Right hindlimb (tissue), 1 donor: ENCODE data around the gene C11orf21.

ENCODE experiments used
- DNase-seq: peaks from one replicate; pipeline ENCODE4 v3.0.0-alpha.2; 2018

C11orf21 gene

DNA sequence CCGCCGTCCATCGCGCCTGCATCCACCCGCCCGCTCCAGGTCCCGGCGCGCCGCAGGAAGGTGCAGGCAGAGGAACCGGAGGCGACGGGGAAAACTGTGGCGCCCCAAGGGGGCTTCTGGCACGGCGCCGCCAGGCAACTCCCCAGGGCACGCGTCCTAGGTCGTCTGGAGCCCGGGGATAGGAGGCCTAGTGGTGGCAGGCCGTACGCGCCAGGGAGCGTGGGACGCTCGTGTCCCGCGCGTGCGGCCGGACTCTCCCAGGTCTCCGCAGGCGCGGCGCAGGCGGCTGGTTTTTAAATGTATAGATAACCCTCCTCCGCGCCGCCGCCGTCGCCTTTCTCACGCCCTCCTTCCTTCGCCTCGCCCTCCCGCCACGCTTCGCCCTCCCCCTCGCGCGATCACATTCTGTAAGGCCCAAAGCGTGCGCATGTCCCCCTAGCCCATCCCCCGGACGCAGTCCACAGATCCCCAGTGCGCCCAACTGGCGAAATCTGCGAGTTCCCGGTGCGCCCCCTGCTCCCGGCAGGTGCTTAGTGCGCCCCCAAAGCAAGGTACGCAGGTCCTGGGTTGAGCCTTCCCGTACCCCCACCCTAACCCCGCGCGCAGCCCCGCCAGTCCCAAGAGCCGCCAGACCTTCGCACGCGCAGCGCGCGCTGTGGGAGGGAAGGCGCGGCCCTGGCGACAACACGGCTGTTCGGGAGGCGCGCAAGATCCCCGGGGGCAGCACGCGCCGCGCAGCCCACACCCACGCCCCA lies 31.2 kb downstream of the C11orf21 start, which contains the start of gene ASCL2:
ASCL2 (minus strand) TSS at position 267 of the 755 bp plus-strand sequence; CDS start at position 11, 256 bp downstream.
- no peak for DNase-seq

DNA sequence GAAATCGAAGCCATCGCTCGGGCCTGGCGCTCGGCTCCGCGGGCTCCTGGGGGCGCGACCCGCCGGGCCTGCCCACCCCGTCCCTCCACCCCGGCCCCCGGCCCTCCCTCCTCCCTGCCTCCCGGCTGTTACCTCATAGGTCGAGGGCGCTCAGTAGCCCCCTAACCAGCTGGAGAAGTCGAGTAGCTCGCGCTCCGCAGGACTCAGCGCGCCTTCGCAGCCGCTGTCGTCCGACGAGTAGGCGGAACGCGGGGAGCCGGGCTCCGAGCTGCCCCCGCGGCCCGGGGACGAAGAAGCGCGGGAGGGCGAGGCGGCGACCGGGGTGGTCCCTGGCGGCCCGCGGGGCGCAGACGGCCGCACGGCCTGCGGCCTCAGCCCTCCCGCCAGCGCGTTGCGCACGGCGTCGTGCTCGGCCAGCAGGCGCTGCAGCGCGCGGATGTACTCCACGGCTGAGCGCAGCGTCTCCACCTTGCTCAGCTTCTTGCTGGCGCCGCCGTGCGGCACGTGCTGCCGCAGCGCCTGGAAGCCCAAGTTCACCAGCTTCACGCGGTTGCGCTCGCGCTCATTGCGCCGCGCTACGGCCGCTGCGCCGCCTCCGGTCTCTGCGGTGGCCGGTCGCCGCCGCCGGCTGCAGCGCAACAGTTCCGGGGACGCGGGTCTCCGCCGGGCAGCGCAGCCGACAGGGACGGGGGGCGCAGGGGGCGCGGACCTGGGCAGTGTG lies 32.0 kb downstream of the C11orf21 start:
- peak; percentile 76 for DNase-seq

DNA sequence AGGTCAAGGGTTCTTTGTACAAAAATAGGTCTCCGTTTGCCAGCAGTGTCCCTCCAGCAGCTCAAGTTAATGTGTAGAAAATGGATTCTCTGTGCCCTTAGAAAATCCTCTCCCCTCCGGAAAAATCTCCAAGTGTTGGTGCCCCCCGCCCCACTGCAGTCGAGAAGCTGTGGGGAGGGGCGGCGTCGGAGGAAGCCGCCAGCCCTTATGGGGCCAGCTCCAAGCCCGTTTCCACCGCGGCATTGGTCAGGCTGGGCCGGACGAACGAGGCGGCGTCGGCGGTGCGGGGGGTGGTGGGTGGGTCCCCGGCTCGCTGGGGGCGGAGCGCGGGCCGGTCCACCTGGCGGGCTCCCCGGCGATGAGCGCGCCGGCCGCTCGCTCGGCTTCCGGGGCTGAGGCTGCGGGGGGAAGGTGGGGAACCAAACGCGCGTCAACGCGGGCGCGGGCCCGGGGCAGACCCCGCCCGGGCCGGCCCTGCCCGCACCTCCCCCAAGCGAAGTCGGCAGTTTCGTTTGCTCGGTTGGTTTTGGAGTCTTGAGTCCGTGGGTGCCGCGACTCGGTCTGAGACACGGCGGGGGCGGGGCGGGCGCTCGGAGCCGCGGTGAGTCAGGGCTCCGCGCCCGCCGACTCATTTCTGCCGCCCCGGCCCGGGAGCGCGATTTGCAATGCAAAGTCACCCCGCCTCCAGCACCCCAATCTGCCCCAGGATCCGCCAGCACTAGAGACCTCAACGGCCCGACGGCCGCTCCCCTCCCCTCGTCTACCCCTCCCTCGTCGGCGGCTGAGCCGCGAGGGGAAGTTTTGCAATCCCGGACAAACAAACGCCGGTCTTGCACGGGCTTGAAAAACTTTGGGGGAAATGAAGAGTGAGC lies 32.8 kb downstream of the C11orf21 start:
- no peak for DNase-seq

DNA sequence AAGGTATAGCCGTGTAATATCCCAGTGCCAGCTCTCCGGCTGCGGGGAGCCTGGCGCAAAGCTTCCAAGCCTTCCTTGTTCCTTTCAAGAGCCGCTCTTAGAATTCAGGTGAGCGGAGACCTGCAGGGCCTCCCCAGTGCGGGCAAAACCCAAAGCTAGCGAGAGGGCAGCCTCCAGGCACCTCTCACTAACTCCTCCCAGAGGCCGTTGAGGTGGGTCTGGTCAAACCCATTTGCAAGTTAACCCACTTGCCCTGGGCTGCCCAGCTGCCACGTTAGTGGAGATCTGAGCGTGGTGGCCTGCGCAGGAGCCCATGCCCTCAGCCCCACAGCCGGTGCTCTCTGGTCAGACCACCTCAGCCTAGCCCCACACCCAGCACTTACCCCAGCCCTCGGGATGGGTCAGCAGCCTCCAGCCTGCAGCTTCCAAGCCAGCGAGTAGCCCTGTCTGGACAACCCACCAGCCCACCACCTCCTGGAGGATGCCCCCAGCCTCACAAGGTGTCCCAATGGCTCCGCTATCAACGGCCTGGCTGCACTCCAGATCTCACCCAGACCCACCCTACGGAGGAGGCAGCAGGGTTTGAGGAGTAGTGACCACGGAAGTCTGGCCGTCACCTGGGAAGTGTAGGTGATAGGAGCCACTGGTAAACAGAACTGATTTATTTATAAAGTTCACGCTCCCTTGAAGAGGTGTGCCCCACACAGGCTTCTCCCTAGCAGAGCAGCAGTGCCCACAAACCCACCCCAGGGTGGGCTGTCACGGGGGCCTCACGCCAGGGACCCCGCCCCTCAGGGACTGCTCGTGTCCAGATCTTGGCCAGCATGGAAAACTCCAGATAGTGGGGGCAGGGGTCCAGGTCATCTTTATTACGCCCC lies 33.6 kb downstream of the C11orf21 start:
- DNase-seq: no peak

DNA sequence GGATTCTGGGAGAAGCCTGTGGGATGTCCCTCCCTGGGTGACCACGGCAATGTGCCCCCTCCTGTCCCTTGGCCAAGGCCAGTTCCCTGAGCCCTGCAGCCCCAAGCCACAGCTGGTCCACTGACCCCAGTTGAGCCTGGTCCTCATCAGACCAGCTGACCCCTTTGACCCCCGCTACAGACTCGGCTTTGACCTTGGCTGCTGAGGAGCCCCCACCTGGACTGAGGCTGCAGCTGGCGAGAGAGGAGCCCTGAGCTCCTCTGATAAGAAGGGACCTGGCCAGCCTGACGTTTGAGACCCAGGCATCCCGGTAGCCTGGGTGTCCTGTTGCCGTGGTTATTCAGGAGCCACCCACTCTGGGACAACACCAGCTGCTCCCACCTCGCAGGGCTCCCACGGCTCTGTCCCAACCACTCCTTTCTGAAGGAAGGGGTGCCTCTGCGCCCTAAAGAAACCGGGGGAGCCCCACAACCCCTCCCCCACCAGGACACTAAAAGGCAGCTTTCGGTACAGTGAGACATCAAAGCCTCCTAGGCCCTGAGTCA lies 34.3 kb downstream of the C11orf21 start:
- DNase-seq: no peak

DNA sequence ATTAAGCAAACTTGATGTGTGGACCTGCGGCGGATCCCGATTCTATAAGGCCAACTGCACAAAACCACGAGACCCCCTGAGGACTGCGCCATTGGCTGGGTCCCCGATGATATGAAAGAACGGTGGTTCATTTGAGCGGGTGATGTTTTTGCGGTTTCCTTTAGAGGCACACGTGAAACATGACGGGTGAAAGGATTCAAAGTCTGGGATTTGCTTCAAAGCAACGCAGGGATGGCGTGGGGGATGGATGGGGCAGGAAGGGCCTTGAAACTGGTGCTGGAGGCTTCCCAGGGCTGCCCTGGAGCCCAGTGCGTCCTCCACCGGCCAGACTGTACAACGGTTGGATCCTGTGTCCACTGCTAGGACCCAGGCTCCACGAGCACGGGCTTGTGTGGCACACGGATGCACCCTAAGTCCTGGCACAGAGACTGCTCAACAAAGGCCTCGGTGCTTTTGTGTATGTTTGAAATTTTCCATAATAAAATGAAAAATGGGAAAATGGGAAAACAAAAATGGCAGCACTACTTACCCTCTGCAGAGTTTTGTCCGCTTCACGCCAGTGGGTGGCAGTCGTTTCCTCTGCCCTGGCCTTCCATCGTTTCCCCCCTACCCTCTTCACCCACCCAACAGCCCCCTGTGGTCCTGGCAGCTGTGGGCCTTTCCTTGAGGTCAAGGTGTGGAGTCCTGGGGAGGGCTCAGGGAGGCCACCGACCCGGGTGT lies 35.0 kb downstream of the C11orf21 start:
- no peak for DNase-seq

DNA sequence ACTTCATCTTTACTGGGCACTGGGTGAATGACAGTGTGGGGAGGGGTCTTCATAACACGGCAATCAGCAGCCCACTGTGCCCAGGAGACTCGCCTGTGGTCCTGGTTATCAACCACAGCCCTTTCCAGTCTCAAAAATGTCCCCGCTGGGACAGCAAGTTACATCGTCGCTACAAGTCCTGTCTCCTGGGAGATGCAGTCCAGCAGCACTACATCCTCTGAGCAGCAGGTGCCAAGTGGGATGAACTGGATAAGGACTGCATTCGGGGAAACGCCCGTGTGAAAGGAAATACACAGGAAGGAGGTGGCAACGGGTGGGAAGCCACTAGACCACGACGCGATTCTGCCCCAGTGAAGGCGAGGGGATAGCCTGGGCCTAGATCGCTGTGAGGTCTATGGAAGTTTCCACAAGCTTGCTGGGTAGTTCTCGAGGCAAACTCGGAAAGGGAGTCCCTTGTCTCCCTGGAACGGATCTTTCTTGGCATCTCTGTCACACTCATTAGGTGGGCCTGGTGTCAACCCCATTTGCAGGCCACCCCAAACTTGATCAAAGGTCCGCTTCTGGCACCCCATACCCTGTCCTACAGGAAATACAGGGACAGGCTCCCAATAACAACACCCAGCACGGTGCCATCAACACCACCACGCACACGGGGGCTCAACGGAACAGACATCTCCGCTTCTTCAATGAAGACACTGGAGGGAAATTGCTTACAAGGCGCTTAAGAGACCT lies 35.7 kb downstream of the C11orf21 start:
- no peak for DNase-seq

DNA sequence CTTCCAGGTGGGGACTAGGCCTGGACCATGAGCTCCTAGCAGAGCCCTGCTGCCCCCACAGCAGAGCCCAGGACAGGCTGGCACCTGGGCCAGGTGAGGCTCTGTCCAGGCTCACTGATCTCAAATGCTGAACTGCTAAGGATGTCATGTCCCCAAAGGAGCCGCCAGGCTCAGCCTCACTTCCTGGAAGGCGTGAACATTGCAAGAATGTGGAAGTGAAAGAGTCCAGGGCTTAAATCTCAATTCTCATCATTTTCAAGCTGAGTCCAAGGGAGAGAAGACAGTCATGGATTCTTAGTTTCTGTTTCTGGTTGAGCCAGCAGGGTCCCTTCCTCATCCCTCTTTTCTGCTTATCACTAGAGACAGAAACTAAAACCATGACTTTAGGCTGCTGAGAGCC lies 36.3 kb downstream of the C11orf21 start:
- no peak for DNase-seq

DNA sequence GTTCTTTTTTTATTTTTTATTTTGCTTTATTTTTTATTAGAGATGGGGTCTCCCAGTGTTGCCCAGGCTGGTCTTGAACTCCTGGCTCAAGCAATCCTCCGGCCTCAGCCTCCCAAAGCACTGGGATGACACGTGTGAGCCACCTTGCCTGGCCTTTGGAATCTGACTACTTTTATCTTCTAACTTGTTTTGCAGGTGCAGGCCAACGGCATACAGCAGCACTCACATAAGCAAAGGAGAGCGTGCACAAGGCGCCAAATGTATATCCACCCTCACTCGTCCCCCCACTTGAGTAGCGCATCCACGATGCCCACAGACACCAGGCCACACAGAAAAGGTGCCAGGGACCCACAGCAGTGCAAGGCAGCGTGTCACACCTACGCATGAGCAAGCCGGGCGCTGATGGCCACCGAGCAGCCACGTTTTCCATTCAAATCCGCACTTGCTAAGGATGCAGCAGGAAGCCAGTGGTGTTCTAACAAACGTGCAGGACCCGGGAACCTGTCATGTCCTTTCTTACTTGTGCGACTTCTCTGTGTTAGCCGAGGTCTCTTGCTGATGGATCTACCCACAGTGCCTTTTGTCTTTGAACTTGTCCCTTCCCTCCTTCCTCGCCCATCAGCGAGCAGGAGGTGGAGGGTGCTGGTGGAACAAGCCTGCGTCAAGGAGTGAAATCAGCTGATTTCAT lies 37.2 kb downstream of the C11orf21 start:
- no peak for DNase-seq

DNA sequence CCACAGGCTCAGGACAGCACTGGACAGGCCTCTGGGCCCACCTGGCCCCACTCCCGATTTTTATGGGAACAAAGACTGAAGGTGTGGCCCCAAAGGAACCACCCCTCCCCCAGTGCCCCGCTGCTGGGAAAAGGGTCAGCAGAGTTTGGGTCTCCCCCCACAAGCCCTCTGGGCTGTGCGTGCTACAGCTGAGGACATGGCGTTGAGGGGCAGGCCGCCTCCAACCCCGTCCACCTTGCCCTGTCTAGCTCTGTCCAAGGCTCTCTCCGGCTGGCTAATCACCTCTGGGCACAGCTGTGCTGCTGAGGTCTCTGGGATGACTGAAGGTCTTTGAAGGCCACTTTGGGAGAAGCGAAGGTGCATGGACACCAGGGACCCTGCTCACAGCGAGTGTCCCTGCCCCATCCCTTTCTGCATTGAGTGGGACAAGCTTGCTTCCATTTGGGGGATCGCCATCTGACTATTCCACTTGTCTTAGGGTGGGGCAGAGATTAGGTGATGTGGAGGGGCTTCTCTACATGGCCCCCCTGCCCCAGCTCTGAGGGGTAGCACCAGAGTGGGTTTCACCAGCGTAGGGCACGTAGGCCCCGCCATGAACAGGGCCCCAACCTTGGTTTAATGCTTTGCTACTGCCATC lies 37.9 kb downstream of the C11orf21 start:
- no peak for DNase-seq

DNA sequence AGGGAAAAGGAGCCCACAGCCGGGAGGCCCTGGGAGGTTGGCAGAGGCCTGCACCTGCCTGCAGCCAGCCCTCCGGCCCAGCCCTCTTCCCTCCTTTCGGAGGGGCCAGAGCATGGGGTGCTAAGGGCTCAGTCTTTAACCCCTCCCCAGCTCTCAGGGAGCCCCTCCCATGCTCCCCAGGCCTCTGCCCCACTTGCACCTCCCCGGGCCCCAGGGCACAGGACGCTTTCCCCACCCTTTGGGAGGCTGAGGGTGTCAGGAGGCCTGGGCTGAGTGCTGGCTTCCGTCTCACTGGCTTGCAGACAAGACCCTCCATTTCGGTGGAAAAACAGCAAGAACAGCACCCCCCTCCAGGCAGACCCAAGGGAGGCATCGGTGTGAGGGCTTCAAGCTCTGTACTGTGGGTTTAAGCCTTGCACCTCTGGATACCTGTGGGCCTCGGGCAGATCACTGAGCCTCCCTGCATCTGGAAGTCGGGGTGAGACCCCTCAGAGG lies 38.6 kb downstream of the C11orf21 start:
- DNase-seq: no peak

DNA sequence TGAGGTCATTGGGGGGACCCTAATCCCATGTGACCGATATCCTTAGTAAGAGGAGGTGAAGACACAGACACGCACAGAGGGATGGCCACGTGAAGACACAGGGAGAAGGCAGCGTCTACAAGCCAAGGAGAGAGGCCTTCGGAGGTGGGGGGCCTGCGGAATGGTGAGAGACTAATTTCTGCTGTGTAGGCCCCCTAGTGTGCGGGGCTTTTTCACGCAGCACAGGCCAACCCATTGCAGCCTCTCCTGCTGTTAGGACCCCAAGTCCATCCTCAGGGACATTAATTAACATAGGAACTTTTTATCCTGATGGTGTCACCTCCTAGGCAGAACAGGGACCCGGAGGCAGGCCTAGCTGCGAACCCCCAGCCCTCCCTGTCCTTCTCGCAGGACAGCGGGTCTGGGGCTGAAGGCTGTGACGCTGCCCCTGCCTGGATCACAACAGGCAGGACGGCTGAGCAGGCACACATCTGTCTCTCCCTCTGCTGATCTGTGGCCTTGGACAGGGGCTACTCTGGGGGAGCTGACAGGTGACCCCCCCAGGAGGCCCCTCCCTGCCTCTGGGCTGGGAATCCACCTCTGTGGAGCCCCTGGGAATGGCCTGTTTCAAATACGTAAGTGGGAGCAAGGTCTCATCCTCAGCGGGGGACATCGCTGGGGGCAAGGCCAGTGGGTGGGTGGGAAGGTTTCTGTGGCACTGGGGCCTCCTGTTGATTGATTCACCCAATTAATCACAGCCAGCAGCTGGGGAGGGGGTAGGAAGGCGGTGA lies 39.2 kb downstream of the C11orf21 start:
- no peak for DNase-seq

DNA sequence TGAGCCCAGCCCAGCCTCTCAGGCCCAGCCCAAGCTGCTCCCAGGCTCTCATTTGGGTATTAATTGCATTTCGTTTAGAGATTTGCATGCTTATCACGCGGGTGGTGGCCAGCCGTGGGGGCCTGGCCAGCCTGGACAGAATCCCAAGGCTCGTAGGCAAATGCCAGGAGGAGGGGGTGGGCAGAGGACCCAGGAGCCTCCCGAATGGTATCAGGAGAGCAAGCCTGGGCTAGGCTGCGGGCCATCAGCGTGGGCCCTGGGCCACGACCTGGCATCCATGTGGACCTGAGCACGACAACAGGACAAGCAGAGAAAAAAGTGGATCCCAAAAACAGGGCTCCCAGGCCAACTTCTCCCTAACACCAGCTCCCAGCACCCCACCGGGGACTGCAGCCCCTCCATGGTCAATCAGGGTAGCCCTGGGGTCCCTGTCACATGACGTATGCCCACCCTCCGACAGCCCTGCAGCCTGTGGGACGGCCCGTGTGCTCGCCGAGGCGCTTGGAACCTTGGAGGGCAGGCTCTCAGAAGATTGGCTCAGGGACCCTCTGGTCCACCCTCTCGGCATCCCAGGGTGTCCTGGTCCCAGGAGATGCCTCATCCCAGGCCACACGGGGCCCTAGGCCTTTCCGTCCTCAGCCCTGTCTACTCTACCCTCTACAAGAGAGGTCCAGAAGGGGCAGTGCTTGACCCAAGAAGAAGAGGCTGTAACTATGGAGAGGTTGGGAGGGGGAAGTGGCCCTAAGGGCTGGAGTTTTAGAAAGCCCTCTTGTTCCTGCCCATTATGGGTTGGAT lies 40.1 kb downstream of the C11orf21 start:
- no peak for DNase-seq

DNA sequence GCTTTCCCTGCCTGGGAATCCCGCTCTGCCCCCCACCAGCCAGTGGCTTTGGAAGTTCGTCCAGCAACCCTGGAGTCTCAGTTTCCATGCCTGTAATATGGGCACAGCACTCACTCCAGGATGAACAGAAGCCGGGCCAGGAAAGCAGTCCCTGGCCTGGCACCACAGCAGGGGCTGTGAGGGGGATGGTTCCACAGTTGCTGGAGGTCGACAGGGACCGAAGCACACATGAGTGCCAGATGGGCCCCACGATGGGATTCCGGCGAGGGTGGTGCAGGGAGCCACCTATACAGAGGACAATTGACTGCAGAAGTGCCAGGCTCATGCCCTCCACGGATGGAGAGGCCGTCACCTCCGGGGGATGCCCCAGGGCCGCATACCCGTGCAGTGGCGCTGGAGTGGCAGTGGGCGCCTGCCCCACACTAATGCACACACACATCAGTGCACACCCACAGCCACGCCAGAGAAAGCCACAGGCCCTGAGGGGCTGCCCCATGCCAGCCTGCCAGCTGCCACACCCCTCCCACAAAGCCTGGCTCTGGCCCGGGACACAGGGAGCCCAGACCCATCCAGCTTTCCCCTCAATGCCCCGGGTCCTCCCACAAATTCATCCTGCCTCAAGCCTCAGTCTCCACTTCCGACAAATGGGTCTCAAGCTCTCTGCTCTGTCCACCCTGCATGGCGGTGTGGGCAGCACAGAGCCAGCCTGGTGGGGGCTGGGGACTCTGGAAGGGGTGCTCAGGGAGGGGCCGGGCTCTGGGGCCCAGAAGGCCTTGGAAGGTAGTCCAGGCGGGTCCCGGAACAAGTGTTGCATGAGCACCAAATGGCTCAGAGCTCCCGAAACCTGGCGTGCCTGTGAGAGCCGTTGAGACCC lies 41.0 kb downstream of the C11orf21 start:
- DNase-seq: no peak

DNA sequence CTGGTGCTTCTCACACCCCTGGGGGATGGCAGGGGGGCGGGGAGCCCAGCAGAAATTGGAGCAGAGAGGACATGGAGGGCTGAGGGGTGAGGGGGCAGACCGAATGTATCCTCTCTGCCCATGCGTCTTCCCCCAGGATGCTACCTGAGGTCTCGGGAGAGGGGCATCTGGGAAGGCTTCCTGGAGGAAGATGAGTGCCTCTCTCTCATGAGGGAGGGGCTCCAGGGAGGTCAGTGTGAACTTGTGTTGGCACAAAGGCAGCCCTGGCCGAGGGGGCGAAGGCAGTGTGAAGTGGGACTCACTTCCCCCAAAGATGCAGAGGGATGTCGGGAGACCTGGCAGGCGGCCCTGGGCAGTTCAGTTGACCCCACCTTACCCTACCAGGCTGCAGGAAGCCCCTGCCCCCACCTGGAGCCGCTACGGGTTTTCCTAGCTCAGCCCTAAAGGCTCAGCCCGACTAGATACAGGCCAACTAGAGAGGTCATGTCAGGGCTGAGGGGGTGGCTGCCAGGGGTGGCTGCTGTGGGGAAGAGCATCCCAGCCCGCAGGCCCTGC lies 41.7 kb downstream of the C11orf21 start:
- DNase-seq: no peak

DNA sequence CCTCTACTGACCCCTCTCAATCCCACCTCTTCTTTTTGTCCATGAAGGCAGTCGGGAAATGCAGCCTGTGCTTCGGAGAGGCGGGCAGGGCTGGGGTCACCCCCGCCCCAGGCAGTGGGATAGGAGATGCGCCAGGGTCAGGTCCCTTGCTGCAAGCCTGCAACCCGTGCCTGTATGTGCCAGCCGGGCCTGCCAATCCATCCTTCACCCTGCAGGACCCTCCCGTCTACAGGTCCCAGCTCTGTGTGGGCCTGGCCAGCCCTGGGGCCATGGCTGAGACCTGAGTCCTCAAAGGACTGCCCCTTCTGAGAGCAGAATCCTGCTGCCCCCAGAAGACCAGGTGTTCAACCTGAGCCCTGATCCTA lies 42.3 kb downstream of the C11orf21 start:
- no peak for DNase-seq
